ENCODE measurements around the gene RXRA. TPM values are rescaled to one million over a fixed set of nuclear protein-coding genes. Genes with fewer than 3 reads are reported as not detected.

RXRA gene
- total and polyA plus RNA-seq, 2 donors (not counting 3 experiments of a cell fraction or from before 2014, with no cell fraction given), result 15.4 to 37.4 TPM

GRCh38 chr9:134481762-134482161 lies 155.5 kb downstream of the RXRA start:
- H3K4me3 ChIP-seq (replicated peaks in 1 of 3; ENCODE audit: insufficient read depth in 1 of 3, low read depth in 1 of 3, low read length in 3 of 3), result no peak overlapping the region
- no peaks in the 10 kb centered on the region for H3K4me1 ChIP-seq (ENCODE audit: control insufficient read depth, extremely low read depth, insufficient read depth, low read length)
- FAIRE-seq (no peak), DNase-seq (ENCODE audit: low read depth, low spot score) (no peak)
- dilution Hi-C loops (cut with MboI; ENCODE audit: extremely low pct_ligation_motif_present, low sequenced_read_pairs) (no loop called here), intact Hi-C loops (cut with micrococcal nuclease) (no loop called here)
- no peaks in the 10 kb centered on the region for H4K20me1 ChIP-seq (replicated peaks; ENCODE audit: control insufficient read depth, extremely low read depth, insufficient read depth, low read length)
- H3K9me1 ChIP-seq (replicated peaks; ENCODE audit: control insufficient read depth, extremely low read depth, insufficient read depth, low read length), result no peaks in the 10 kb centered on the region
- no peak overlapping the region for H3K4me2 ChIP-seq (ENCODE audit: insufficient read depth, low read length)
- no peak for TF ChIP-seq FOS (IDR thresholded peaks at IDR 0.05; ENCODE audit: borderline replicate concordance, insufficient read depth, low read length)
- no peak for TF ChIP-seq CTCF (IDR thresholded peaks at IDR 0.05; ENCODE audit: extremely low read depth in 1 of 2, insufficient read depth in 1 of 2, low read depth in 1 of 2, low read length in 2 of 2)
- TF ChIP-seq GATA2 (IDR thresholded peaks at IDR 0.05; ENCODE audit: insufficient read depth, insufficient read length, low read depth, low read length), result no peak
- no peak for TF ChIP-seq MAX (IDR thresholded peaks at IDR 0.05; ENCODE audit: insufficient read depth, insufficient read length)
- no peak for TF ChIP-seq POLR2AphosphoS5 (IDR thresholded peaks at IDR 0.05; ENCODE audit: insufficient read depth, low read depth, low read length)
- TF ChIP-seq EZH2 (IDR thresholded peaks at IDR 0.05; ENCODE audit: borderline replicate concordance, low read depth, low read length, severe bottlenecking), result no peak
- no peak for TF ChIP-seq JUN (IDR thresholded peaks at IDR 0.05; ENCODE audit: borderline replicate concordance, insufficient read depth, insufficient read length, low read depth)
- no peak for TF ChIP-seq MYC (IDR thresholded peaks at IDR 0.05; ENCODE audit: low read depth, low read length)
- TF ChIP-seq POLR2A (IDR thresholded peaks at IDR 0.05; ENCODE audit: low read depth, low read length), result no peak
- no peak overlapping the region for H3K9ac ChIP-seq (replicated peaks; ENCODE audit: extremely low read depth, insufficient read depth, low read length)
- H2AFZ ChIP-seq (ENCODE audit: low read depth, low read length), result no peak overlapping the region
- BruUV-seq (replicated peaks), result no TSS peak
- POLR2A ChIA-PET, result no interaction called here
- no peaks in the 10 kb centered on the region for H3K36me3 ChIP-seq (ENCODE audit: control insufficient read depth in 2 of 2, extremely low read depth in 1 of 2, insufficient read depth in 2 of 2, low read length in 2 of 2)
- peaks cover 0 to 2% of the 10 kb centered on the region in 2 experiments for H3K27me3 ChIP-seq (ENCODE audit: control insufficient read depth in 2 of 2, insufficient read depth in 2 of 2, low read length in 2 of 2)
- no peak overlapping the region for H3K27ac ChIP-seq (ENCODE audit: insufficient read depth, low read depth, low read length)
- CTCF ChIA-PET, result no interaction called here
- no peaks in the 10 kb centered on the region for H3K9me3 ChIP-seq (replicated peaks; ENCODE audit: control insufficient read depth, insufficient read depth, low read length)
- H3K79me2 ChIP-seq (ENCODE audit: control insufficient read depth, insufficient read depth, low read length), result no peaks in the 10 kb centered on the region

Measured in endothelial cell of umbilical vein (primary cell).